GF-D8 (cell line): ENCODE results near the gene TUBA8.
"Not testable (repeated sequence)": the region's sequence is repeated elsewhere in the genome, so short reads cannot be mapped to it uniquely, and the experiment has no call there.

Experiments
- DNase-seq: peaks from one replicate; lab custom pipeline; 2025; lab: John Stamatoyannopoulos, UW

The TUBA8 gene

DNA sequence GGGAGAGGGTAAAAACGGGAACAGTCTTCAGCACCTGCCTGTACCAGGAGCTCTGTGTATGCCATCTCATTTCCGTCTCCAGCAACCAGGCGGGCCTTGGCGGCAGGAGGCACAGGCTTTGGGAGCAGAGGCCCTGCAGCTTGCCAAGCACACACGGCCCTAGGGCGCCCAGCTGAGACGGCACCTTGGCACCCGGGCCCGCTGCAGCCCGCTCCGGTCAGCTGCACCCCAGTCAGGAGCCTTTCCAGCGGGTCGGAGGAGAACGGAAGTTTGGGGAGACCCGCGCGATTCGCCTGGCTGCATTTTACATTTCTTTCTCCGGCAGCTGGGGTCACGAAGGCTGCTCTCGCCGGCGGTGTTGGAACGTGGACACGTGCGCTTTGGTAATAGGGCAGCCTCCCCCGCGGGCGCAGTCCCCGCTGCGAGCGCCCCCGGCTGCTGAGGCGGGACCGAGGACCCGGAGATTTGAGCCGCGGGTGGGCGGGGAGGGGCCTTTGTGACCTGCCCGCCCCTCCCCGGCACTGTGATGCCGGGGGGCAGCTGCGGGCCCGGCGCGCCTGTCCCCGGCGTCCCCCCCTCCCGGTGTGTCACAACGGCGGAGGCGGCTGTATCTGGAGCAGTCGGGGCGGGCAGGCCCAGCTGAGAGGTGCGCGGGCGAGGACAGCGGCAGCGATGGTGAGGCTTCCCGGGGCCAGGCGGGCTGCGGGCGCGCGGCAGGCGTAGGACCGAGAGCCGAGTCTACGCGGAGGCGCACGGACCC, at the start of gene TUBA8:
TSS of gene TUBA8 (plus strand) at position 616 of the 760 bp plus-strand sequence. CDS start at position 673, 57 bp downstream.
- DNase-seq, result no peak

DNA sequence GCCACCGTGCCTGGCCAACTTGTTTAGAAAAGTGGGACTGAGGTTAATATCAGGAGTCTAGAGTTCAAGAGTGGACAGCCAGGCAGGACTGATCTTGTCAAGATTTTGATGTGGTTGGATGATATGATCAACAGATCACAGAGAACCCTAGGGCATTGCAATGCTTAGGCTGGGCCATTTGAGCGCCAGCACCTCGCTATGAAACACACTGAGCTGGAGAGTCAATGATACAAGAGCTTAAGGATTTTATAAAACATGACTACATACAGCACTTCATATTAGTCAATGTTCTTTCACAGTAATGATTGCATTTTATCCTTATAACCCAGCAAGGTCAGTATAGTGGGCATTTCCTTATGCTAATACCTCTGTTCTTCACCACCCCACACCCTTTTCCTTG, 48.2 kb upstream of the TUBA8 start:
- no peak for DNase-seq

DNA sequence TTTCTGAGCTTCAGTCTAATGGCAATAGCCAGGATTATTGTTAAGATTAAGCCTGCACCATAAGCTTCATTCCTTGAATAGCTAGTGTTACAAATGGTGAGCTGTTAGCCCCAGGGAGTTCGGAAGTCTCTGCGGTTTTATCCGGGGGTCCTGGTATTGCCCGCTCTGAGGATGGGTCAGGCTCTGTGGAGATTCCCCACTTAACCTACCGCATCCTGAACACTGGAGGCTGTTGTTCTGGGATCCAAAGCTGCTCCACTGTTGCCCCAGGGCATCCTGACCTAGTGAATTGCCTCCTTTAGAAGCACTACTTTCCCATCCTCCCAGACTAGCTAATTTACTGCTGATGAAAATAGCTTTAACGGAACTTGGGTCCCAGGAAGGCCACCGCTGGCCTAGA, 47.3 kb upstream of the TUBA8 start:
- DNase-seq, result no peak

DNA sequence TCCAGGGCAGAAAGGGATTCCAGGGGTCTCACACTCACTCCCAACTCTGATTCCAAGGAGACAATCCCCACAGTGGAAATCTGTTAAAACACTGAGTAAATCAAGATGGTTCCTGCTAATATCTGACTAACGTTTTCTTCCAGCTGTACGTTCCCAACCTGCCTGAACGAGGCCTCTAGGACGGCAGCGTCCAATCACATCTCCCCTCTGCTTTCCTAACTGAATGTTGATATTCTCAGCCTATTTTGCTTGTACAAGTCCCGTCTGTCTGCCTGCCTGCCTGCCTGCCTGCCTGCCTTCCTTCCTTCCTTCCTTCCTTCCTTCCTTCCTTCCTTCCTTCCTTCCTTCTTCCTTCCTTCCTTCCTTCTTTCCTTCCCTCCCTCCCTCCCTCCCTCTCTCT, 46.9 kb upstream of the TUBA8 start:
- not testable (repeated sequence) for DNase-seq

DNA sequence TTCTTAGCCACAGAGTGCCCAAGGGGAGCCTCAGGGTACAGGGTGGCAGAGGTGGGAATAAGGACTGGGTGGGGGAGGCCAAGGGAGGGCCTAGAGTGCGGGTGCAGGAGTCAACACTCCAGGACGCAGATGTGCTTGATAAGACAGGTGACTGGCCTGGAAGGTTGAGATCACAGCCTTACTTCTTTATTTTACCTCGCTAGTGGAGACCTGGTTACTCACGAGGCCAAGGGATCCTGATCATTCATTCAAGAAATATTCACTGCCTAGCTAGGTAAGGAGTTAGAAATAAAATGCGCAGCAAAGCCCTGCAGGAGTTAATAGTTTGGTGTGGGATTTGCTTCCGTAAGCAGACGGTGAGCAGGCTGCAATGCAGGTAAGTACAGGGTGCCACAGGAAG, 46.0 kb upstream of the TUBA8 start:
- no peak for DNase-seq

DNA sequence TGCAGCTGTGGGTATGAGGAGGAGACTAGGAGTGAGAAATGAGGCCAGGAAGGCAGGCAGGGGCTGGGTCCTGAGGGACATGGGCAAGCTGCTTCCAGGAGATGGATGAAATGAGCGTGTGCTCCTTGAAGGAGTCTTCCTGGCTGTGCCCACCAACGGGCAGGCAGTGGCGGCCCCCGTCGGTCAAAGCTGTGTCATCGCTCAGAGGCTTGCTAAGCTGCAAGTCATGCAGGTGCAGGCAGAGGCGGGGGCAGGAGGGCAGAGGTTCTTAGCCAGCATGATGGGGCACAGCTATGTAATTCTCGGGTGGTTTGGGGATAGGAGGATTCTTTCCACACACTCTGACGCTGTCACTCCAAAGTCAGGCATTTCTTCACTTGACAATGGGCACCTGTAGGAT, 45.4 kb upstream of the TUBA8 start:
- DNase-seq, result no peak

DNA sequence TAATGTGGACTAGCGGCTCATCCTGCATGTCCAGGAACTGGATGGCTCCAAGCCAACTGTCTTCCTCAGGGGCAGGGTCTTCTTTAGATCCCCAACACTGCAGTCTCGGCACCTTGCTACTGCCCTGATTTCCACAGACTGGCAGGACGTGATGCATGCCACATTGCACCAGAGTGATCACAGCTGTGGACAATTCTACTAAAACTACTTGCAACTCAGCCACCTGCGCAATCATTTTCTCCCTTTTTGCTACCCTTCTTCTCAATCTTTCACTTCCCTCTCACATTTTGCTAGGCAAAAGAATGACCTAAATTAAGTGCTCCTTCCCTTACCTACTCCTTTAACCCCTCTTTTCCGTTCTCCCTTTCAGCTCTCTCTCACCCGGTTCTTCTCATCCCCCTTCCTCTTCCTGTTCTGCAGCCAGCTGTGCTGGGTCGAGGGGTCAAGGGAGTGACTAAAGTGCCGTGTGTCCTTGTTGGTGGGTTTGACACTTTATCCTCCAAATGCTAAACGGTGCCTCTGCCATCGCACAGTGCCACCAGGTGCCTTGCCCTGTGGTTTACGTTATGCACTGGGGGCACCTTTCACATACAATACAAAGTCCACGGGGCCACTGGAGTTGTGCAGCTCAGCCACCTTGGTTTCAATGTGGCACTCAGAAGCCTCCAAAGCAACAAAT, 44.3 kb upstream of the TUBA8 start:
- no peak for DNase-seq

DNA sequence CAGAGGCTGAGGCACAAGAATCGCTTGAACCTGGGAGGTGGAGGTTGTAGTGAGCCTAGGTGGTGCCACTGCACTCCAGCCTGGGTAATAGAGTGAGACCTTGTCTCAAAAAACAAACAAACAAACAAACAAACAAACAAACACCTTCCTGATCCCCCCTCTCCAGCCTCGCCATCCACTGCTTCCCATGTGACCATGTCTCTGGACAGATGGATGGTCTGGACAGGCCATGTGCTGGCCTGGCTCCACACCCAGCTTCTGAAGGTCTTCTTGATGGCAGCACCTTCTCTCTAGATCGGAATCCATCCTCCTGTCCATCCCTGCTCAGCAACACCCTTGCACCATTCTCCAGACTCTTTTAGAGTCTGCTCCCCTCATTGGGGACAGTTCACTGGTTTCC, 43.5 kb upstream of the TUBA8 start:
- no peak for DNase-seq

DNA sequence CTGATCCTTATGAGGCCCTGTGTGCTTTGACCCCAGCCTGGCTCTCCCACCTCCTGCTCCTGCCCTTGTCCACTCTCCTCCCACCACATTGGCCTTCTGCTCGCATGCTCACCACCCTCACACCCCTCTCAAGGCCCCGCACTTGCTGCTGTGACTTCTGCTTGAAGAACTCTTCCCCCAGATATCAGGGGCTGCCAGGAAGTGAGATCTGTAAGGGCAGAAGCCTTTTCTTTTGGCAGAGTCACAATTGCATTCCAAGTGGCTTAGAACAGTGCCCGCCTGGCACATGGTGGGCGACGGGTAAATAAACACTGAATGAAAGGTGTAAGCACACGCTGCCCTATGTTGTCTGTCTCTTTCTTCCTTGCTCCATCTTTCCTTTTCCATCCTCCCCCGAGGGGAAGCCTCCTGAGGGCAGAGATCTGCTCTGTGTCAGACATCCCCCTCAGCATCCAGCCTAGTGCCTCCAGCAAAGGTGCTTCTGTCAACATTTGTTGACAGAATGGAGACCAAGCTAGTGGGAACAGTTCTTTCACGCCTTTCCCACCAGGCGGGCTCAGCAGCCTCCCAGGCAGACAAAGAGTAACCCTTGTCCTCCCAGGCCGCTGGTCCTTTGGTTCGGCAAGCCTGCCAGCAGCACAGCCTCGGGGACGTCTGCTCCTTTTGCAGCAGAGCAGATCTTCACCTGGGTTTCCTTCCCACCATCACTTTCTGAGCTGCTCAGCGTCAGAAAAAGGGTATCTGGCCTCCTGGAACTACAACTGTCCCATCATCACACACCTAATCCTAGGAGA, 42.9 kb upstream of the TUBA8 start:
- DNase-seq, result no peak

DNA sequence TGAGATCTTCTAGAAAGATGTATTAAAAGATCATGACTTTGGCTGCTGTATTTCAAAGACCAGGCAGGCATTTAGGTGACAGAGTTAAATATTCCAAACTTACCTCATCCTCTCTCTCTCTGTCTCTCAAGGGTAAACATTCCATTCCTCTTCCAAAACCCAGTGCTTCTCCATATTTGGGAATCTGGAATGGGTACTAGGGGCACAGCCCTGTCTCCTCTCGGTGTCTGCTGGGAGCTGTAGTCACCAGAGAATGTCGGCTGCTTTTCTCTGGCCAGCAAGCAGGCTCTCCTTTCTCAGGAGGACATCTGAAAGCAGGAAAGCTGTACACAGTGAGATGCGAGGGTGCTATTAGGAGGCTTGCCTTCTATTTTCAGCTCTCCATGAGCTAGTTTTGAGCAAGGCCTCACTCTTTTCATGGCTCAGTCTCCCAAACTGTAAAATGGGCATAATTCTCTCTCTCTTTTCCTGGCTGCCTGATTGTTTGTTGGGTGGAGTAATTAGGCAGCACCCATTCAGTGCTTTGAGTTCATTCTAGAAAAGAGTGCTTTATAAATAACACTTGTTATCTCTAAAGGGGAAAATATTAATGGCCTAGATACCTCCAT, 42.1 kb upstream of the TUBA8 start:
- DNase-seq, result no peak

DNA sequence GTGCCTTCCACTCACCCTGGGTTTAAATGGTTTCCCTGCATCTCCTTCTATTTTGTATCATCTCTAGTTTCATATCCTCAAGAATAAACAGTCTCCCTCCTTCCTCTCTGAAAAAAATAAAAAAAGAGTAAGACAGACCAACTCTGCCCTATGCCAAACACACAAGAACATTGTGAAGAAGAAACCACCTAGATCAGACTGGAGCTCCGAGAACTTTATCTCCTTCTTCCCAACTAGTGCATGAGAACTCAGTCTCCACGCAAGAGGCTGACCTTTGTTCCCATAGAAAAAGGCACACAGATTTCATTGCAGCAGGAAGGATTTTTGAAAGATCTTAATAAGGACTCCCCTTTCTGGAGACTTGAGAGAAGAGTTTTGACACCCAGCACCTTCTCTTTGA, 41.6 kb upstream of the TUBA8 start:
- DNase-seq, result no peak

DNA sequence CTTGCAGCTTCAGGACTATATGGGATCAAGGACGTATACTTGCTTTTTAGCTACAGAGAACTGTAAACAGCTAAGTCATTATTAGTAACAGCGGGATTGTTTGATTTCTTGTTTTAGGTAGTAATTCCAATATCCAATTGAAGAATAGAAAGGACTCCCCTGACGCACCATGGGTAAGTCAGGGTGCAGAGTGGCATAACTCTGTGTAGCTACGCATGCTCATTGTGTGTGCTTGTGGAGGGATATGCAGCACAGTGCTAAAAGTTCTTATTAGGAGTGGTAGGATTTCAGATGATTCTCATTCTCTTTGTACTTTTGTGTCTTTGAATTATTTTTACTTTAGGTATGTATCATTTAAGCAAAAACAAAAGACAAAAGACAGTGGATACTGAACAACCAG, 40.6 kb upstream of the TUBA8 start:
- no peak for DNase-seq

DNA sequence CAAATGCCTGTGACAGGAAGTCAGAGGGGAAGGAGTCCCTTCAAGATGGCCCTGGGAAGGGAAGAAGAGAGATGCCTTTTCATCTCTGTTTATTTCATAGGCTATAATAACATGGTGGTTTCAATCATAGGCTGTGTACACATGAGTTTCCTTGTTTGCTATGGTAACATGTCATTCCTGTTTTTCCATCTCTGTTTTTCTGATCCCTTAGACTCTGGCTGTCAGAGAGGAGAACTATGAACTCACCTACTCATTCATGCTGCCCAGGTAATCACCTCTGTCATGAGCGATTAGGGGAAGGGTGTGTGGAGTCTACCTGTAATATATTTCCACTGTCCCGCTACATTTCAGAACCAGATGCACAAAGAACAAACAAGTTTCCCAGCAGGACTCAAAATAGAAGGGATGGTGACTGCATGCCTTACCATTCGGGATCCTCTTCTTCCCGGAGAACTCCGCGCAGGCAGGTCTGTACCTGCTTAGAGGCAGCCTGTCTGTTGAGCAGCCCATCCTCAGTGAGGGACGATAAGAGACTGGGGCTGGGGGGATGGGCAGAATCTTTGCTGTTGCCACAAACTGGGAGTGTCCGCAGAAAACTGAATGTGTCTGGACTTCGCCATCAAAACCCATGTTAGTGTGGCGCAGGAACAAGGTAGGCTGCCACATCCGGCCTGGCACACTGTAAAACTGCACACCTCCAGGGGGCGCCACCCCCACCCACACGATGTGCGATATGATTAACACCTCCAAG, 39.9 kb upstream of the TUBA8 start:
- no peak for DNase-seq

DNA sequence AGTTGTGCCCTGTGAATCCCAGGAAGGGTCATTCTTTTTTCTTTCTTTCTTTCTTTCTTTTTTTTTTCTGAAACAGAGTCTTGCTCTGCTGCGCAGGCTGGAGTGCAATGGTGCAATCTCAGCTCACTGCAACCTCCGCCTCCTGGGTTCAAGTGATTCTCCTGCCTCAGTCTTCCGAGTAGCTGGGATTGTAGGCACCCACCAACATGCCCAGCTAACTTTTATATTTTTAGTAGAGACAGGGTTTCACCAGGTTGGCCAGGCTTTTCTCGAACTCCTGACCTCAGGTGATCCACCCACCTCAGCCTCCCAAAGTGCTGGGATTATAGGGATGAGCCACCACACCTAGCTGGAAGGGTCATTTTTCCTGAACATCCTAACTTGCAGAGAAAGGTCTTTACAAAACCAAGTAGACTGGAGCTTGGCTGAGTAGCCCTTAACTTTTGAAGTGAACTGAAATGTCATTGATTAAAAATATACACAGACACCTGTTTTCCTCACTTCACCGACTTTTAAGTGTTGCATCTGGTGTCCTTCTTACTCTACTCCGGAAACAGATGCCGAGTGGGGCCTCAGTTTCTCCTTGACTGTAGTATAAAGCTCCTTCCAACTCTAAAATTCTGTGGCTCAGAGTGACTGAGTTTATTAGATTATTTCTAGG, 39.2 kb upstream of the TUBA8 start:
- DNase-seq, result not testable (repeated sequence)

DNA sequence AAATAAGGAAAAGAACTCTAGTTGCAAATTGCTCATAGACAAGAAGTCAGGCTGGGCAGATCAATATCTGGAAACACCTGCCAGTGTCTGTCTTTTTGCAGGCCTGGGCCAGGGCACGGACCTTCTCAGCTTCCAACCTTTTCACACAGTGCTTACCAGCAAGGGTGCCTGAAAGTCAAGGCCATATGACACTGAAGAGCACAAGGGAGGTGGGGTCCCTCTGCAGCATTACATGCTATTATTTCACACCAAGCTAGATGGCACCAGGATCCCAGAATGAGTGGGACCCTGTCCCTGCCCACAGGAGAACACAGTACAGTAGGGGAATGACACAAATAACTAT, 38.7 kb upstream of the TUBA8 start:
- no peak for DNase-seq

DNA sequence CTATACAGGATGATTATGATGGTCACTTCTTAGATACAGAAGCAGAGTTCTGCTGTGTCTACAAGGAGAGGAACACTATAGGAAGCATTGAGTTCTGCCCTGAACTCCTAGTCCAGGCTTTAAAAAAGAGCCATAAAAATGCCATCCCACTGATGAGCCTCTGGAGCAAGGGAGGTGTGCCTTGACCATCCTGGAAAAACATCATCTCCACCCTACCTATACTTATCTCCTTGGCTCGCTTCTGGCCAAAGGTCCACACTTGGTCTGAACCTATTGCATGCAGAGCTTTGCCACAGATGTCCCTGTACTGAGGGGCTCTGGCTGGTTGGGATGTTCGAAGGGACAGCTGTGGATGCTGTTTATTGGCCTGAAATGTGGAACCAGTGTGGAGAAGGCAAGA, 37.1 kb upstream of the TUBA8 start:
- no peak for DNase-seq

DNA sequence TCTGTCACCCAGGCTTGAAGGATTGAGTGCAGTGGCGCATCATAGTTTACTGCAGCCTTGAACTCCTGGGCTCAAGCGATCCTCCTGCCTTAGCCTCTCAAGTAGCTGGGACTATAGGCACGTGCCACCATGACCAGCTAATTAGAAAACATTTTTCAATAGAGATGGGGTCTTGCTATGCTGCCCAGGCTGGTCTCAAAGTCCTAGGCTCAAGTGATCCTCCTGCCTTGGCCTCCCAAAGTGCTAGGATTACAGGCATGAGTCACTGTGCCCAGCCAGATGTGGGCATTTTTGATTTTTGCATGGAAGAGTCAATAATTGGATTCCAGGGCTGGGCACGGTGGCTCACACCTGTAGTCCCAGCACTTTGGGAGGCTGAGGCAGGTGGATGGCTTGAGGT, 36.7 kb upstream of the TUBA8 start:
- DNase-seq, result not testable (repeated sequence)

DNA sequence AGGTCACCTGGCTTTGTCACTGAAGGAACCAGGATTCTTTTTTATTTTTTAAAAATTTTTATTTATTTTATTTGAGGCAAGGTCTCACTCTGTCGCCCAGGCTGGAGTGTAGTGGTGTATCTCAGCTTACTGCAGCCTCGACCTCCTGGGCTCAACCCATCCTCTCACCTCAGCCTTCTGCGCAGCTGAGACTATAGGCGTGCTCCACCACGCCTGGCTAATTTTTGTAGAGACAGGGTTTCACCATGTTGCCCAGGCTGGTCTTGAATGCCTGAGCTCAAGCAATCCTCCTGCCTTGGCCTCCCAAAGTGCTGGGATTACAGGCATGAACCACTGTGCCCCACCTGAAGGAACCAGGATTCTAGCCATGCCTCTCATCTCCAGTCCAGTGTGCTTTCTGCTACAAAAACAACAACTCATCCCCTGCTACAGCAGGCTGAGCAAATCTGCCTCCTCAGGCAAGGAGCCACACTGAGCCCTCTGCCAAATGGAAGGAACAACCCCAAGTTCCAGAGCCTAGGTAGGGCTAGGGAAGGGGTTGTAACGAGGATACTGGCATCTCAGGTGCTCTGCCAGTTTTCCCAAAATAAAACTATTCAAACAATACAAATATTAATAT, 35.4 kb upstream of the TUBA8 start:
- no peak for DNase-seq

DNA sequence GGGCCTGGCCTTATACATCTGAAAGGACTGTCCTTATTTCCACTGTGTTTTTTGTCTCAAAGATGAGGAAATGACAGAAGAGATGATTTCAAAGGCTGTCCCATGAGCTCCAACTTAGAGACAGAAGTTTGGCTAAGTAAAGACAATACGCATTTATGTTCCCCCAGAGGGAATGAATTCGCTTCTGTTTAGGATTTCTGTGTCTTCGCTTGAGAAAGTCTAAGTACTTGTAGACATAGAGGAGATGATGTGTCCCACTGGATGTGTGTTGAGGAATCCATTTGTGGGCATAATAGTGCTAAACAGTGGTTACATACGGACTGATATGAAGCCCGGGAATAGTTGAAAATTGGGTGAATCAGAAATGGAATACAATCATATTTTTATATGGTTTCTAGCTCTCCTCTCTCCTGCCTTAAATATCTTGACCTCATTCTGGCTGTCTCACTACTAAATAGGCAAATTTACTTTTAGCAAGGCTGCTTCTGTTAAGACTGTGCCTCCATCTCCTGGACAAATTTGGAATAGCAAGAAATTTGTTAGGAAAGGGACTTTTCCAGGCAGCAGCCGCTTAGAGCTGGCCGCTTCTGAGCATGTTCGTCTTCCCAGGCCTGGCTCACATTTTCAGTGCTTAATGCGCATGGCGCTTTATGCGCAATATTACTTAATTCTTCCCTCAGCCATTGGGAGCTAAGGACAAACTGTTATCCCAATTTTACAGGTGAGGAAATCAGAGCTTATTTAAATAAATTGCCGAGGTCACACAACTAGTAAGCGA, 34.7 kb upstream of the TUBA8 start:
- DNase-seq, result peak; percentile 58

DNA sequence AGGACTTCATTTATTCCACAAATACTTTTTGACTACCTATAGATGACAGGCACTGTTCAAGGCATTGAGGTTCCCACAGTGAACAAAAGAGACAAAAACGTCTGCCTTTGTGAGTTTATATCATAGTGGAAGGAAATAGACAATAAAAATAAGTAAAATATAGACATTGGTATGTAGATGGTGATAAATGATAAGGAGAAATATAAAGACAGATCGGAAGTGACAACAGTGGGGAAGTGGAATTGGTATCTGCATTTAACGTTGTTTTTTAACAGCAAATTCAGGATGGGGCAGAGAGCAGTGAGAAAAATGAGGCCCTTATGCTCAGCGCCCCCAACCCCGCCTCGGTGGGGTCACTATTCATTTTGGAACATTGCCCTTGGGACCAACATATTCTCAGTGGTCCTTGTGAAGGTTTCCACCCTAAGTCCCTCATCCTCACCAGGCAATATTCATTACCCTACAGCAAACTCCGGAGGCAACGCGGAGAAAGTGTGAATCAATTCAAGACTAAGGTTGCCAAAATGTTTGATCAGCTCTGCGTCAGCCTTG, 33.4 kb upstream of the TUBA8 start:
- no peak for DNase-seq
